Panc1 (cell line): Measurements from ENCODE around the gene NAA38. TPM values are rescaled to one million over a fixed set of nuclear protein-coding genes. Genes with fewer than 3 reads are reported as not detected.

ENCODE experiments used
- ATAC-seq: fragments of 200-7000 bp; cut with Tn5 transposase; 2 replicates; pipeline ENCODE4 v1.9.1; 2020; ENCODE audit warnings: mild to moderate bottlenecking, moderate library complexity
- BruUV-seq: library from RNA; stranded (reverse); fragments of 400-500 nt; replicated peaks from 2 replicates; lab custom pipeline; 2021; lab: Mats Ljungman, UMichigan
- CTCF ChIA-PET: fragments of 300-600 bp; sonication (Branson Sonifier 250); formaldehyde crosslinking; loops from one replicate; lab custom pipeline; 2022; ENCODE audit warnings: antibody characterized with exemption; lab: Charles Lee
- POLR2A ChIA-PET: fragments of 300-600 bp; sonication (Branson Sonifier 250); formaldehyde crosslinking; loops from one replicate; lab custom pipeline; 2022; ENCODE audit warnings: antibody characterized with exemption; lab: Charles Lee
- DNase-seq: peaks from one replicate; pipeline ENCODE4 v3.0.0-alpha.2; 2010; ENCODE audit warnings: low read depth, low spot score
- H3K27ac ChIP-seq: 2 replicates; pipeline ENCODE4 v1.5.1; 2011; ENCODE audit warnings: mild to moderate bottlenecking, low read length, inconsistent platforms
- H3K27me3 ChIP-seq: fragments of 200-500 bp; sonication (Bioruptor generic); 2 replicates; pipeline ENCODE4 v1.6.0; 2014; ENCODE audit warnings: low read length, inconsistent platforms; ENCODE audit not compliant: control insufficient read depth, insufficient read depth
- H3K36me3 ChIP-seq: fragments of 200-500 bp; sonication (Bioruptor generic); 2 replicates; pipeline ENCODE4 v1.5.1; 2014; ENCODE audit warnings: inconsistent platforms, mild to moderate bottlenecking, low read length, moderate library complexity; ENCODE audit not compliant: control insufficient read depth, insufficient read depth
- H3K4me1 ChIP-seq: 2 replicates; pipeline ENCODE4 v1.5.1; 2011; ENCODE audit warnings: inconsistent platforms, mild to moderate bottlenecking, low read length, moderate library complexity; ENCODE audit not compliant: control insufficient read depth, insufficient read depth
- H3K4me3 ChIP-seq, 2 experiments: 2 replicates each; pipeline ENCODE4 v1.5.1; 2011 to 2012; ENCODE audit warnings: low read depth in 2 of 2, low read length in 2 of 2, mild to moderate bottlenecking in 2 of 2, inconsistent platforms in 1 of 2, moderate library complexity in 1 of 2
- H3K9me3 ChIP-seq: fragments of 200-500 bp; sonication (Bioruptor generic); 2 replicates; pipeline ENCODE4 v1.5.1; 2014; ENCODE audit warnings: low read depth, mild to moderate bottlenecking, inconsistent platforms, low read length, moderate library complexity; ENCODE audit not compliant: control insufficient read depth, insufficient read depth
- CTCF ChIP-seq: fragments of 450-650 bp; IDR thresholded peaks from 2 replicates; pipeline ENCODE4 v1.5.1; 2017; ENCODE audit warnings: mild to moderate bottlenecking
- POLR2AphosphoS5 ChIP-seq: IDR thresholded peaks from 2 replicates; pipeline ENCODE4 v1.6.1; 2012; ENCODE audit warnings: mild to moderate bottlenecking, low read depth, low read length, moderate library complexity
- REST ChIP-seq, 2 experiments: IDR thresholded peaks; 2 replicates each; pipeline ENCODE4 v1.6.1; 2011 to 2012; ENCODE audit warnings: low read depth in 2 of 2, control low read depth in 1 of 2, low read length in 1 of 2, mild to moderate bottlenecking in 1 of 2, moderate library complexity in 1 of 2; ENCODE audit not compliant: insufficient read depth in 1 of 2
- SIN3A ChIP-seq: IDR thresholded peaks from 2 replicates; pipeline ENCODE4 v1.6.1; 2012; ENCODE audit warnings: low read depth, mild to moderate bottlenecking, low read length, moderate library complexity, borderline replicate concordance; ENCODE audit not compliant: insufficient read depth
- TCF7L2 ChIP-seq: IDR thresholded peaks from 2 replicates; pipeline ENCODE4 v1.6.1; 2011; ENCODE audit warnings: mild to moderate bottlenecking, low read depth, low read length, inconsistent platforms
- in situ Hi-C: cut with HindIII; loops from 2 replicates; pipeline ENCODE4 v1.10.0; 2016; ENCODE audit warnings: low sequenced_read_pairs, low pct_unique_long_range_greater_than_20kb
- intact Hi-C: fragments of 100-400 bp; cut with micrococcal nuclease; formaldehyde crosslinking; loops from one replicate; pipeline ENCODE4 v1.10.0; 2022; ENCODE audit not compliant: unreplicated experiment
- total RNA-seq: library from RNA; stranded (reverse); gene quantifications from one replicate; pipeline ENCODE4 v1.2.1, GENCODE V29; 2021; ENCODE audit not compliant: unreplicated experiment

NAA38 gene
- total RNA-seq, 1 experiment from 2014 or later = 75.2 TPM

GRCh38 chr17:7837408-7838088, 19.8 kb downstream of the NAA38 start:
- peak overlapping the region; percentile 82 for H3K27ac ChIP-seq
- H3K27me3 ChIP-seq = no peaks in the 10 kb centered on the region
- no peak for ATAC-seq
- H3K9me3 ChIP-seq = no peaks in the 10 kb centered on the region
- CTCF ChIA-PET = interaction anchor here (0.6 kb wide), 1 partner anchor 179 kb away, joined by 3 read pairs; no protein-coding TSS in a partner anchor
- no peak for DNase-seq
- TF ChIP-seq TCF7L2 = no peak
- TF ChIP-seq SIN3A = no peak
- no peak for TF ChIP-seq POLR2AphosphoS5
- TF ChIP-seq CTCF = no peak
- no peak for TF ChIP-seq REST (IDR thresholded peaks at IDR 0.05; ENCODE audit: insufficient read depth in 1 of 2, low read depth in 2 of 2, low read length in 1 of 2)
- peak overlapping the region; percentile 66 to 83 for H3K4me3 ChIP-seq
- peaks cover 42% of the 10 kb centered on the region for H3K4me1 ChIP-seq
- BruUV-seq = TSS peak; percentile 58
- H3K36me3 ChIP-seq = no peaks in the 10 kb centered on the region; the same call in 1 of the 2 replicates
- in situ Hi-C loops (no loop called here), intact Hi-C loops (no loop called here)
- POLR2A ChIA-PET = no interaction called here

- no peaks in the 10 kb centered on the region; the same call in 1 of the 2 replicates for H3K36me3 ChIP-seq
Observed at GRCh38 chr17:7836596-7837407, 20.6 kb downstream of the NAA38 start.

More at GRCh38 chr17:7836596-7837407, 20.6 kb downstream of the NAA38 start:
- intact Hi-C loops (no loop called here), in situ Hi-C loops (no loop called here)
- ATAC-seq = peak; percentile 16
- Histone ChIP-seq H3K4me3 (peak overlapping the region; percentile 66 to 83), H3K4me1 (peaks cover 42% of the 10 kb centered on the region), H3K27ac (peak overlapping the region; percentile 82), H3K27me3 (no peaks in the 10 kb centered on the region), H3K9me3 (no peaks in the 10 kb centered on the region)
- peak; percentile 96 for DNase-seq
- CTCF ChIA-PET = interaction anchor here (0.6 kb wide), 1 partner anchor 178 kb away, joined by 3 read pairs; no protein-coding TSS in a partner anchor
- TF ChIP-seq CTCF = no peak
- peak; percentile 56; the same call in 1 of the 2 replicates for TF ChIP-seq POLR2AphosphoS5
- peak in 1 of 2 experiments; percentile 16; a peak in 1 of 4 replicates for TF ChIP-seq REST (IDR thresholded peaks at IDR 0.05; ENCODE audit: insufficient read depth in 1 of 2, low read depth in 2 of 2, low read length in 1 of 2)
- TF ChIP-seq TCF7L2 = no peak; the same call in 1 of the 2 replicates
- TF ChIP-seq SIN3A = peak; percentile 86; the same call in 1 of the 2 replicates
- BruUV-seq = no TSS peak
- POLR2A ChIA-PET = interaction anchor here (0.6 kb wide), 1 partner anchor 31 kb away, joined by 3 read pairs; no protein-coding TSS in a partner anchor
